Esophagus muscularis mucosa (tissue), 4 donors: Measurements from ENCODE around the gene AFF3.

Experiments used
- CTCF ChIP-seq, 3 experiments: fragments of 200-600 bp in 2 of 3; fragments of 450-650 bp in 1 of 3; sonication (generic) in 2 of 3; IDR thresholded peaks; one replicate each; pipeline ENCODE4 v1.5.1; 2017 to 2019; ENCODE audit warnings: antibody characterized with exemption in 3 of 3, mild to moderate bottlenecking in 2 of 3, moderate library complexity in 1 of 3
- EP300 ChIP-seq: sonication (generic); formaldehyde crosslinking; IDR thresholded peaks from one replicate; pipeline ENCODE4 v1.6.1; 2017; ENCODE audit warnings: antibody characterized with exemption
- POLR2A ChIP-seq: fragments of 450-650 bp; IDR thresholded peaks from one replicate; pipeline ENCODE4 v1.6.1; 2017; ENCODE audit warnings: antibody characterized with exemption, moderate library complexity, mild to moderate bottlenecking, low read depth

GRCh38 chr2:99842451-99842850, 299.9 kb downstream of the AFF3 start:
- TF ChIP-seq CTCF (IDR thresholded peaks at IDR 0.05) (no peak), POLR2A (no peak), EP300 (no peak)
